Right atrium auricular region (tissue), 2 donors: Measurements from ENCODE around the gene ADAMTSL4. TPM values are rescaled to one million over a fixed set of nuclear protein-coding genes. Genes with fewer than 3 reads are reported as not detected.

Experiments used
- DNase-seq: peaks from one replicate; pipeline ENCODE4 v3.0.0-alpha.2; 2019; ENCODE audit warnings: low spot score
- H3K27ac ChIP-seq, 2 donors: fragments of 200-600 bp; sonication (generic); 1 replicate in 1 of 2; 2 replicates in 1 of 2; pipeline ENCODE4 v1.5.1; 2016 to 2019
- H3K27me3 ChIP-seq, 2 donors: fragments of 200-600 bp; sonication (generic); one replicate each; pipeline versions ENCODE4 v1.5.1 to v1.6.0; 2017 to 2019
- H3K36me3 ChIP-seq: fragments of 200-600 bp; sonication (generic); one replicate; pipeline ENCODE4 v1.5.1; 2016
- H3K4me1 ChIP-seq, 2 donors: fragments of 200-600 bp; sonication (generic); one replicate each; pipeline versions ENCODE4 v1.5.1 to v1.6.0; 2017 to 2019
- H3K4me3 ChIP-seq, 2 donors: fragments of 200-600 bp; sonication (generic); 1 replicate in 1 of 2; 2 replicates in 1 of 2; pipeline ENCODE4 v1.5.1; 2017 to 2019; ENCODE audit warnings: mild to moderate bottlenecking in 1 of 2, moderate library complexity in 1 of 2
- H3K9me3 ChIP-seq, 2 donors: fragments of 200-600 bp; sonication (generic); one replicate each; pipeline ENCODE4 v1.5.1; 2019
- total RNA-seq, 2 donors: library from RNA; depleted of rRNA; stranded (reverse); fragments of >200 nt; gene quantifications; one replicate each; pipeline ENCODE4 v1.1.0, GENCODE V29; 2016
- TF ChIP-seq, protein P1 (sequence below), 2 donors: fragments of 200-600 bp; sonication (generic); IDR thresholded peaks; one replicate each; pipeline ENCODE4 v1.5.1; 2019; ENCODE audit warnings: antibody characterized with exemption in 2 of 2

Gene ADAMTSL4
- total RNA-seq, 2 donors from 2014 or later, result 21.9 to 41.1 TPM

DNA sequence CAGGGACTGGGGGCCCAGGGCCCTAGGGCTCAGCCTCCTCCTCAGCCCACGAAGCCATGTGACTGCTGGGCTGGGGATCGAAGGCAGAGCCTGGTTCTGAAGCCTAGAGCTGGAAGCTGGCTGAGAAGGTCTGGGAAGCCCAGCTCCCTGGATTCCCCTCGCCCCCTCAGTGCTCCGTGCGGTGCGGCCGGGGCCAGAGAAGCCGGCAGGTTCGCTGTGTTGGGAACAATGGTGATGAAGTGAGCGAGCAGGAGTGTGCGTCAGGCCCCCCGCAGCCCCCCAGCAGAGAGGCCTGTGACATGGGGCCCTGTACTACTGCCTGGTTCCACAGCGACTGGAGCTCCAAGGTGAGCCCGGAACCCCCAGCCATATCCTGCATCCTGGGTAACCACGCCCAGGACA lies 9.1 kb downstream of the ADAMTSL4 start:
- H3K27ac ChIP-seq, result peak overlapping the region; percentile 98 to 100
- peaks cover 0 to 55% of the 10 kb centered on the region in 2 donors for H3K4me1 ChIP-seq
- H3K27me3 ChIP-seq, result no peaks in the 10 kb centered on the region
- peak overlapping the region in 1 of 2 donors; percentile 37 for H3K4me3 ChIP-seq
- no peak for DNase-seq
- TF ChIP-seq, protein P1, sequence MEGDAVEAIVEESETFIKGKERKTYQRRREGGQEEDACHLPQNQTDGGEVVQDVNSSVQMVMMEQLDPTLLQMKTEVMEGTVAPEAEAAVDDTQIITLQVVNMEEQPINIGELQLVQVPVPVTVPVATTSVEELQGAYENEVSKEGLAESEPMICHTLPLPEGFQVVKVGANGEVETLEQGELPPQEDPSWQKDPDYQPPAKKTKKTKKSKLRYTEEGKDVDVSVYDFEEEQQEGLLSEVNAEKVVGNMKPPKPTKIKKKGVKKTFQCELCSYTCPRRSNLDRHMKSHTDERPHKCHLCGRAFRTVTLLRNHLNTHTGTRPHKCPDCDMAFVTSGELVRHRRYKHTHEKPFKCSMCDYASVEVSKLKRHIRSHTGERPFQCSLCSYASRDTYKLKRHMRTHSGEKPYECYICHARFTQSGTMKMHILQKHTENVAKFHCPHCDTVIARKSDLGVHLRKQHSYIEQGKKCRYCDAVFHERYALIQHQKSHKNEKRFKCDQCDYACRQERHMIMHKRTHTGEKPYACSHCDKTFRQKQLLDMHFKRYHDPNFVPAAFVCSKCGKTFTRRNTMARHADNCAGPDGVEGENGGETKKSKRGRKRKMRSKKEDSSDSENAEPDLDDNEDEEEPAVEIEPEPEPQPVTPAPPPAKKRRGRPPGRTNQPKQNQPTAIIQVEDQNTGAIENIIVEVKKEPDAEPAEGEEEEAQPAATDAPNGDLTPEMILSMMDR (IDR thresholded peaks at IDR 0.05), result no peak
- H3K9me3 ChIP-seq, result no peaks in the 10 kb centered on the region
- H3K36me3 ChIP-seq, result peaks cover 37% of the 10 kb centered on the region

DNA sequence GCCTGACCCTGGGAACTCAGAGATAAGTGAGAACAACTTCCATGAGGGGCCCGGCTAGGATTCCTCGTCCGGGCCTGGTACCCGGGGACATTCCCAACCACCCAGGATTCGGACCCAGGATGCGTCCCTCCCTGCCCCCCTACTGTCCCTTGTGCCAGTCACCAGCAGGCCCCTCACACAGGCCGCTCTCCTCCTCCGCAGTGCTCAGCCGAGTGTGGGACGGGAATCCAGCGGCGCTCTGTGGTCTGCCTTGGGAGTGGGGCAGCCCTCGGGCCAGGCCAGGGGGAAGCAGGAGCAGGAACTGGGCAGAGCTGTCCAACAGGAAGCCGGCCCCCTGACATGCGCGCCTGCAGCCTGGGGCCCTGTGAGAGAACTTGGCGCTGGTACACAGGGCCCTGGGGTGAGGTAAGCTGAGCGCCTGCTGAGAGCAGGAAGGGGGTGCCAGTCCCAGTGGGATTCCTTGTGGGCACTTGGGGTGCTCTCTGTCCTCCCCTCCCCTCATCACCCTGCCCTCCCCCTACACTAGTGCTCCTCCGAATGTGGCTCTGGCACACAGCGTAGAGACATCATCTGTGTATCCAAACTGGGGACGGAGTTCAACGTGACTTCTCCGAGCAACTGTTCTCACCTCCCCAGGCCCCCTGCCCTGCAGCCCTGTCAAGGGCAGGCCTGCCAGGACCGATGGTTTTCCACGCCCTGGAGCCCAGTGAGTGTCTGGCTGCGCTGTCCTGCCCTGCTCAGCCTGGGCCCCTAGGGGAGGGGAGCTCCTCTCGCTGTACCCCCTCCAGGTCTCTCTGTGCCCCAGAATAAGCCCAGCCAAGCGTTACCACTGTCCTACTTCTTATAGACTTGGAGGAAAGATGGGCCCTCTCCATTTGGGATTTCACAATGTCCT lies 9.8 kb downstream of the ADAMTSL4 start:
- peak overlapping the region; percentile 98 to 100 for H3K27ac ChIP-seq
- H3K9me3 ChIP-seq, result no peaks in the 10 kb centered on the region
- H3K4me1 ChIP-seq, result peaks cover 0 to 58% of the 10 kb centered on the region in 2 donors
- TF ChIP-seq, protein P1 (IDR thresholded peaks at IDR 0.05), result no peak
- H3K4me3 ChIP-seq, result peak overlapping the region in 1 of 2 donors; percentile 37
- H3K36me3 ChIP-seq, result peaks cover 34% of the 10 kb centered on the region
- DNase-seq, result no peak
- H3K27me3 ChIP-seq, result no peaks in the 10 kb centered on the region

GRCh38 chr1:150559656-150560010 lies 10.4 kb downstream of the ADAMTSL4 start:
- peak overlapping the region; percentile 98 to 100 for H3K27ac ChIP-seq
- peak overlapping the region; percentile 37 to 54 for H3K4me3 ChIP-seq
- peaks cover 27% of the 10 kb centered on the region for H3K36me3 ChIP-seq
- TF ChIP-seq, protein P1 (IDR thresholded peaks at IDR 0.05), result no peak
- H3K27me3 ChIP-seq, result no peaks in the 10 kb centered on the region
- no peak for DNase-seq
- no peaks in the 10 kb centered on the region for H3K9me3 ChIP-seq
- peaks cover 0 to 65% of the 10 kb centered on the region in 2 donors for H3K4me1 ChIP-seq

DNA sequence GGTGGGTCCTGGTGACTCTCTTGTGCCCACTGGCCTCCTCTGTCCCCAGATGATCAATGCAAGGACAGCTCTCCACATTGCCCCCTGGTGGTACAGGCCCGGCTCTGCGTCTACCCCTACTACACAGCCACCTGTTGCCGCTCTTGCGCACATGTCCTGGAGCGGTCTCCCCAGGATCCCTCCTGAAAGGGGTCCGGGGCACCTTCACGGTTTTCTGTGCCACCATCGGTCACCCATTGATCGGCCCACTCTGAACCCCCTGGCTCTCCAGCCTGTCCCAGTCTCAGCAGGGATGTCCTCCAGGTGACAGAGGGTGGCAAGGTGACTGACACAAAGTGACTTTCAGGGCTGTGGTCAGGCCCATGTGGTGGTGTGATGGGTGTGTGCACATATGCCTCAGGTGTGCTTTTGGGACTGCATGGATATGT lies 10.8 kb downstream of the ADAMTSL4 start:
- Histone ChIP-seq H3K27ac (peak overlapping the region; percentile 98 to 100), H3K27me3 (no peaks in the 10 kb centered on the region), H3K36me3 (peaks cover 23% of the 10 kb centered on the region), H3K4me3 (peak overlapping the region; percentile 54 to 58), H3K9me3 (no peaks in the 10 kb centered on the region), H3K4me1 (peaks cover 0 to 69% of the 10 kb centered on the region in 2 donors)
- no peak for DNase-seq
- TF ChIP-seq, protein P1 (IDR thresholded peaks at IDR 0.05), result peak; percentile 86 to 94

GRCh38 chr1:150560576-150561253 lies 11.5 kb downstream of the ADAMTSL4 start:
- peaks cover 0 to 74% of the 10 kb centered on the region in 2 donors for H3K4me1 ChIP-seq
- no peaks in the 10 kb centered on the region for H3K27me3 ChIP-seq
- peak; percentile 92 for DNase-seq
- H3K4me3 ChIP-seq, result peak overlapping the region; percentile 54 to 58
- peaks cover 16% of the 10 kb centered on the region for H3K36me3 ChIP-seq
- H3K27ac ChIP-seq, result peak overlapping the region; percentile 98 to 100
- H3K9me3 ChIP-seq, result no peaks in the 10 kb centered on the region
- TF ChIP-seq, protein P1 (IDR thresholded peaks at IDR 0.05), result peak; percentile 85 to 90
